ENCODE measurements around the gene TEKT5.

DNA sequence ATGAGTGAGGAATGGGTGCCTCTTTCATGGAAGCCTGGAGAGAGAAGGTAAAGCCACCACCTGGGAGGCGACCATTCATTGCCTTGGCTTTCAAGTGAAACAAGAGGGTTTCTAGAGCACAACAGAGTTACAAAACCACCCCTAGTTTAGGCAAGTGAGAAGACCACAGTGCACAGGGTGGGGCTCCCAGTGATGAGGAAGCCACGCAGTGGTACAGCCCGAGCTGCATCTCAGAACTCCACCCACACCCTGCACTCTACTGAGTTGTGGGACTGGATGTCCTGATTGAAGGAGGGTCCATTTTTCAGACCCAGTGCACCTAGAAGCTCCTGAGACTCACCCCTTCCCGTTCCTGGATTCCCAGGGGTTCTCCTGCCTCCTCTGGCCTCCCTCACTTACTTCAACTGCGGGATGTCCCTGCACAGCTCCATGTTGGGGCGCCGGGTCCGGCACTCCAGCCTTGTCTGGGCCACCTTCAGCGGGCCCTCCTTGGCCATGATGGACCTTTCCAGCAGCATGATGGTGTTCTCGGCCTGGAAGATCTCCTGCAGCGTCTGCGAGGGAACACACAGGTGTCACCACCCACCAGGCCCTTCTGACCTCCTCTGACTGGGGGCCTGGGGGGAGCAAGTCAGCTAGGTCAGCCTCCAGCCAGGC lies 59.2 kb downstream of the TEKT5 start:
- TF ChIP-seq POLR2A (IDR thresholded peaks at IDR 0.05): no peak
- TF ChIP-seq, protein P1, sequence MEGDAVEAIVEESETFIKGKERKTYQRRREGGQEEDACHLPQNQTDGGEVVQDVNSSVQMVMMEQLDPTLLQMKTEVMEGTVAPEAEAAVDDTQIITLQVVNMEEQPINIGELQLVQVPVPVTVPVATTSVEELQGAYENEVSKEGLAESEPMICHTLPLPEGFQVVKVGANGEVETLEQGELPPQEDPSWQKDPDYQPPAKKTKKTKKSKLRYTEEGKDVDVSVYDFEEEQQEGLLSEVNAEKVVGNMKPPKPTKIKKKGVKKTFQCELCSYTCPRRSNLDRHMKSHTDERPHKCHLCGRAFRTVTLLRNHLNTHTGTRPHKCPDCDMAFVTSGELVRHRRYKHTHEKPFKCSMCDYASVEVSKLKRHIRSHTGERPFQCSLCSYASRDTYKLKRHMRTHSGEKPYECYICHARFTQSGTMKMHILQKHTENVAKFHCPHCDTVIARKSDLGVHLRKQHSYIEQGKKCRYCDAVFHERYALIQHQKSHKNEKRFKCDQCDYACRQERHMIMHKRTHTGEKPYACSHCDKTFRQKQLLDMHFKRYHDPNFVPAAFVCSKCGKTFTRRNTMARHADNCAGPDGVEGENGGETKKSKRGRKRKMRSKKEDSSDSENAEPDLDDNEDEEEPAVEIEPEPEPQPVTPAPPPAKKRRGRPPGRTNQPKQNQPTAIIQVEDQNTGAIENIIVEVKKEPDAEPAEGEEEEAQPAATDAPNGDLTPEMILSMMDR (IDR thresholded peaks at IDR 0.05): no peak

Data from body of pancreas (tissue), 4 donors.